Activated CD8-positive, alpha-beta memory T cell treated with anti-CD3 and anti-CD28 coated beads for 36 hours (primary cell): ENCODE data around the gene CCR4. TPM values are rescaled to one million over a fixed set of nuclear protein-coding genes. Genes with fewer than 3 reads are reported as not detected.

Experiments
- CTCF ChIA-PET: fragments of 350-600 bp; sonication (Branson Sonifier 250); formaldehyde crosslinking; loops from one replicate; lab custom pipeline; 2021; ENCODE audit warnings: antibody characterized with exemption; lab: Charles Lee
- POLR2A ChIA-PET: fragments of 350-600 bp; sonication (Branson Sonifier 250); formaldehyde crosslinking; loops from one replicate; lab custom pipeline; 2021; ENCODE audit warnings: antibody characterized with exemption; lab: Charles Lee
- total RNA-seq, 2 experiments: library from RNA; stranded (reverse); gene quantifications; one replicate each; pipeline ENCODE4 v1.2.3, GENCODE V29; 2021

The CCR4 gene
- total RNA-seq, 2 experiments from 2014 or later = 40.9 to 41.6 TPM

GRCh38 chr3:32998631-32999451 lies 47.4 kb downstream of the CCR4 start:
- POLR2A ChIA-PET = interaction anchor here (0.6 to 1.5 kb wide), 3 partner anchors 24 to 49 kb away, joined by 3 to 4 read pairs (median 3); no protein-coding TSS in a partner anchor
- CTCF ChIA-PET = interaction anchor here (0.9 to 1.6 kb wide), 4 partner anchors 24 to 76 kb away, joined by 3 to 6 read pairs (median 4); no protein-coding TSS in a partner anchor

- ChIA-PET CTCF (interaction anchor here (0.6 to 0.9 kb wide), 2 partner anchors 60 to 73 kb away, joined by 3 read pairs; no protein-coding TSS in a partner anchor), POLR2A (interaction anchor here (0.8 to 1.2 kb wide), 2 partner anchors 45 to 47 kb away, joined by 3 read pairs; no protein-coding TSS in a partner anchor)
Observed at GRCh38 chr3:33000691-33001385, 49.4 kb downstream of the CCR4 start.

GRCh38 chr3:33001889-33002288 lies 50.4 kb downstream of the CCR4 start:
- POLR2A ChIA-PET = interaction anchor here (1.2 kb wide), 1 partner anchor 44 kb away, joined by 3 read pairs; no protein-coding TSS in a partner anchor

GRCh38 chr3:33003308-33003707 lies 51.9 kb downstream of the CCR4 start:
- ChIA-PET POLR2A (no interaction called here), CTCF (no interaction called here)

More at GRCh38 chr3:33001889-33002288, 50.4 kb downstream of the CCR4 start:
- CTCF ChIA-PET = no interaction called here

GRCh38 chr3:33004205-33004604 lies 52.8 kb downstream of the CCR4 start:
- CTCF ChIA-PET = interaction anchor here (1.1 to 1.4 kb wide), 3 partner anchors 27 to 70 kb away, joined by 3 to 7 read pairs (median 6); no protein-coding TSS in a partner anchor

GRCh38 chr3:33004961-33005360 lies 53.5 kb downstream of the CCR4 start:
- ChIA-PET CTCF (interaction anchor here (1.3 to 1.4 kb wide), 2 partner anchors 26 to 42 kb away, joined by 3 to 6 read pairs; no protein-coding TSS in a partner anchor), POLR2A (no interaction called here)

More at GRCh38 chr3:33004205-33004604, 52.8 kb downstream of the CCR4 start:
- POLR2A ChIA-PET = interaction anchor here (0.6 kb wide), 3 partner anchors 11 to 195 kb away, joined by 3 to 9 read pairs (median 3); no protein-coding TSS in a partner anchor

Other genes starting within 250 kb of the CCR4 start
- under 1 TPM; 0.04 to 0.06 TPM for gene TRIM71, start 133.6 kb upstream of the CCR4 start, total RNA-seq
- gene GLB1, start 145.5 kb downstream of the CCR4 start, total RNA-seq = 10 to 100 TPM; 42.0 to 42.5 TPM
- gene TMPPE, start 145.5 kb downstream of the CCR4 start, total RNA-seq = 10 to 100 TPM; 11.3 to 11.4 TPM
- gene CRTAP, start 162.4 kb downstream of the CCR4 start, total RNA-seq = 10 to 100 TPM; 35.5 to 39.7 TPM